Loucy (cell line): ENCODE results near the gene C15orf40.
"Not testable (repeated sequence)": the region's sequence is repeated elsewhere in the genome, so short reads cannot be mapped to it uniquely, and the experiment has no call there.

Source experiments
- H2AFZ ChIP-seq: fragments of 200-600 bp; sonication (generic); 2 replicates; pipeline ENCODE4 v1.6.0; 2016; ENCODE audit warnings: antibody characterized with exemption, mild to moderate bottlenecking, low read length, moderate library complexity
- H3F3A ChIP-seq: fragments of 200-600 bp; 2 replicates; pipeline ENCODE4 v1.6.0; 2016; ENCODE audit warnings: antibody characterized with exemption, low read depth, mild to moderate bottlenecking
- H3K27me3 ChIP-seq: fragments of 200-600 bp; sonication (generic); 2 replicates; pipeline ENCODE4 v1.6.1; 2014; ENCODE audit warnings: low read length, mild to moderate bottlenecking; ENCODE audit not compliant: insufficient read depth, poor library complexity, severe bottlenecking
- H3K36me3 ChIP-seq: fragments of 200-600 bp; sonication (generic); 2 replicates; pipeline ENCODE4 v1.6.1; 2016; ENCODE audit warnings: low read length; ENCODE audit not compliant: insufficient read depth
- H3K4me1 ChIP-seq: fragments of 200-600 bp; sonication (generic); 2 replicates; pipeline ENCODE4 v1.5.1; 2014; ENCODE audit warnings: low read length, mild to moderate bottlenecking; ENCODE audit not compliant: insufficient read depth, poor library complexity, severe bottlenecking
- H3K4me2 ChIP-seq: fragments of 200-600 bp; sonication (generic); 2 replicates; pipeline ENCODE4 v1.6.0; 2014; ENCODE audit warnings: antibody characterized with exemption, low read length, low read depth, mild to moderate bottlenecking; ENCODE audit not compliant: poor library complexity, severe bottlenecking
- H3K4me3 ChIP-seq: fragments of 200-600 bp; sonication (generic); 2 replicates; pipeline ENCODE4 v1.5.1; 2014; ENCODE audit warnings: low read length, mild to moderate bottlenecking, mixed read lengths; ENCODE audit not compliant: poor library complexity, severe bottlenecking
- H3K79me2 ChIP-seq: fragments of 200-600 bp; sonication (generic); 2 replicates; pipeline ENCODE4 v1.6.1; 2014; ENCODE audit warnings: low read length; ENCODE audit not compliant: insufficient read depth
- H3K9ac ChIP-seq: fragments of 200-600 bp; sonication (generic); 2 replicates; pipeline ENCODE4 v1.6.0; 2014; ENCODE audit warnings: mild to moderate bottlenecking, low read depth, low read length, moderate library complexity; ENCODE audit not compliant: poor library complexity, severe bottlenecking
- H3K9me2 ChIP-seq: fragments of 200-600 bp; sonication (generic); replicated peaks from 2 replicates; pipeline ENCODE4 v1.6.1; 2016; ENCODE audit warnings: low read depth, low read length, mixed read lengths
- H3K9me3 ChIP-seq: fragments of 200-600 bp; sonication (generic); 2 replicates; pipeline ENCODE4 v1.6.1; 2014; ENCODE audit warnings: mild to moderate bottlenecking, antibody characterized with exemption, low read length, low read depth; ENCODE audit not compliant: insufficient read depth
- H4K20me1 ChIP-seq: fragments of 200-600 bp; sonication (generic); 2 replicates; pipeline ENCODE4 v1.6.0; 2014; ENCODE audit warnings: antibody characterized with exemption, low read length, mild to moderate bottlenecking; ENCODE audit not compliant: insufficient read depth, poor library complexity, severe bottlenecking
- EZH2phosphoT487 ChIP-seq: fragments of 200-600 bp; IDR thresholded peaks from 2 replicates; pipeline ENCODE4 v1.6.1; 2018; ENCODE audit warnings: antibody characterized with exemption, mild to moderate bottlenecking, moderate library complexity, borderline replicate concordance
- TF ChIP-seq, protein P1 (sequence below): fragments of 200-600 bp; sonication (generic); conservative IDR thresholded peaks from 2 replicates; pipeline ENCODE4 v1.5.1; 2014; ENCODE audit warnings: mild to moderate bottlenecking, antibody characterized with exemption, low read length

Gene C15orf40

DNA sequence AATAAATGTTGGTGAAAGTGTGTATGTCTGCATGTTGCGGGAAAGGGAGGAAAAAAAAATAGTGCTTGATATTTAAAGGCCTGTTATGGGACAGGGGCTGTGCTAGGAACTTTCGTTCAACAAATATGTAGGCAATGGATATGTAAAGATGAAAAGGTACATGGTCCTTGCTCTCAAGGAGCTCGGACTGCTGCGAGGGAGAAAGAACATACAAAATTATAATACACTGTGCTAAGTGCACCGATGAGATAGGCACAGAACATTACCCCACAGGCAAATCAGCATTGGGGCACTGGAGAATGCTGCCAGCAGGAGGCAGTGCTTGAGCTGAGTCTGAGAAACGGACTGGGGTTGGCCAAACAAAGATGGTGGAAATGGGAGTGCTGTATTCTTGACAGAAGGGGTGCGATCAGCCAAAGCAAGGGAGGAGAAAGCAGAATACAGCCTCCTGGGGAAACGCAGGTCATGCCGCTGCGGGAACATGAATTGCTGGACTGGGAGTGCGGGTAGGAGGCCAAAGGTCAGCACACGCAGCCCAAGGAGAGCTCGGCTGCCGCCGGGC is 649 bp downstream of the C15orf40 start:
- peaks cover 38% of the 10 kb centered on the region for H3K4me1 ChIP-seq
- peak overlapping the region; percentile 75 for H3K4me3 ChIP-seq
- H3K9ac ChIP-seq, result peak overlapping the region; percentile 88
- H3K4me2 ChIP-seq, result peak overlapping the region; percentile 96
- peak overlapping the region; percentile 70 for H2AFZ ChIP-seq
- no peaks in the 10 kb centered on the region for H3K9me3 ChIP-seq
- TF ChIP-seq, protein P1, sequence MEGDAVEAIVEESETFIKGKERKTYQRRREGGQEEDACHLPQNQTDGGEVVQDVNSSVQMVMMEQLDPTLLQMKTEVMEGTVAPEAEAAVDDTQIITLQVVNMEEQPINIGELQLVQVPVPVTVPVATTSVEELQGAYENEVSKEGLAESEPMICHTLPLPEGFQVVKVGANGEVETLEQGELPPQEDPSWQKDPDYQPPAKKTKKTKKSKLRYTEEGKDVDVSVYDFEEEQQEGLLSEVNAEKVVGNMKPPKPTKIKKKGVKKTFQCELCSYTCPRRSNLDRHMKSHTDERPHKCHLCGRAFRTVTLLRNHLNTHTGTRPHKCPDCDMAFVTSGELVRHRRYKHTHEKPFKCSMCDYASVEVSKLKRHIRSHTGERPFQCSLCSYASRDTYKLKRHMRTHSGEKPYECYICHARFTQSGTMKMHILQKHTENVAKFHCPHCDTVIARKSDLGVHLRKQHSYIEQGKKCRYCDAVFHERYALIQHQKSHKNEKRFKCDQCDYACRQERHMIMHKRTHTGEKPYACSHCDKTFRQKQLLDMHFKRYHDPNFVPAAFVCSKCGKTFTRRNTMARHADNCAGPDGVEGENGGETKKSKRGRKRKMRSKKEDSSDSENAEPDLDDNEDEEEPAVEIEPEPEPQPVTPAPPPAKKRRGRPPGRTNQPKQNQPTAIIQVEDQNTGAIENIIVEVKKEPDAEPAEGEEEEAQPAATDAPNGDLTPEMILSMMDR, result peak; percentile 96
- no peak for TF ChIP-seq EZH2phosphoT487
- H3K36me3 ChIP-seq, result peaks cover 3% of the 10 kb centered on the region; the same call in 1 of the 2 replicates
- no peaks in the 10 kb centered on the region for H3F3A ChIP-seq
- H3K27me3 ChIP-seq, result no peaks in the 10 kb centered on the region
- H4K20me1 ChIP-seq, result peaks cover 16% of the 10 kb centered on the region
- peaks cover 43% of the 10 kb centered on the region for H3K79me2 ChIP-seq
- H3K9me2 ChIP-seq, result no peaks in the 10 kb centered on the region

DNA sequence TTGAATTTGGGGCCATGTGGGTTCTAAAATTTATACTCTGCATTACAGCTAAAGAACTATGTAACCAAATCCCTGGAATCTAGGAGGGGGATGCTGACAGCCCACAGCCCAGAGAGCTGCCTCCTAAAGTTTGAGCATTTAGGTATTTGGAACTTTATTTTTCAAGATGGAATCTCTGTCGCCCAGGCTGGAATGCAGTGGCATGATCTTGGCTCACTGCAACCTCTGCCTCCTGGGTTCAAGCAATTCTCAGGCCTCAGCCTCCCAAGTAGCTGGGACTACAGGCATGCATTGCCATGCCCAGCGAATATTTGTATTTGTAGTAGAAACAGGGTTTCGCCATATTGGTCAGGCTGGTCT is 10.8 kb downstream of the C15orf40 start:
- not testable (repeated sequence) for H3K79me2 ChIP-seq, H2AFZ ChIP-seq, H3K4me1 ChIP-seq, H3K4me3 ChIP-seq, H3K9me2 ChIP-seq, H3K36me3 ChIP-seq, H3K27me3 ChIP-seq, H3K4me2 ChIP-seq, H4K20me1 ChIP-seq, H3K9me3 ChIP-seq, H3F3A ChIP-seq
- peak overlapping the region; percentile 50 for H3K9ac ChIP-seq

DNA sequence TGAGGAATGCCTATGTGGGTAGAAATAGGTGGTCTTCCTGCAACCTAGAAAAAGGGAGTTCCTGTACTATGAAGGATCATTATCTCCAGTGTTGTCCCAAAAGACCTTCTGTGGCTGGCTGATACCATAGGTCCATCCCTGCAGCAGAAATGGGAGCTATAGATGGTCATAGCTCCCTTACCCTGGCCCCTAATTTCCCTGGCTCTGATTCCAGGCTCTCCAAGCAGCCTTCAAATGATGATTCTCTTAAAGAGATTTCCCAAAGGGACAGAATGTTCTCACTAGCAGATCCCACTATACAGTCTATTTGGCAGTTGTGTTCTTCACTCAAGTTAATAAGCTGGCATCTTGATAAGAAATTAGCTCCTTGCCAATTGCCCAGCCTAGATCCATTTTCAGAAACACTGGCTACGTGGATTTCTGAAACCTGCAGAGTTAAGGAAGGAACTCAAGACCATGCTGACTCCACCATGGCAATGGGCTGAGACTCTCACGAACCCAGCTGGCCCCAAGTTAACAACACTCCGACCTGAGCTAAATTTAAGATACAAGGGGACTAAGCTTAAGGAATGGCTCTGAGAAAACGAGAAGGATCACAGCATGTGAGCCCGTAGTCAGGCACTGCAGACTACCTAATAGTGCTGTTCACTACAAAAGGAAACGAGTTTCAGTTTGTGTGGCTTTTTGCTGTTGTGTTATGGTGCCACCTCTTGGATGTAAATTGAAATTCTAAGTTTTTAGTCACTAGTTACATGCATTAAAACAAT is 11.4 kb downstream of the C15orf40 start:
- Histone ChIP-seq H3K9me2 (no peaks in the 10 kb centered on the region), H3K9me3 (no peaks in the 10 kb centered on the region), H2AFZ (peak overlapping the region; percentile 80), H3K4me2 (peak overlapping the region; percentile 74), H3K4me3 (peak overlapping the region; percentile 70), H3K4me1 (peaks cover 3% of the 10 kb centered on the region), H3K27me3 (no peaks in the 10 kb centered on the region), H3K36me3 (no peaks in the 10 kb centered on the region), H4K20me1 (no peaks in the 10 kb centered on the region), H3K79me2 (no peaks in the 10 kb centered on the region), H3F3A (no peaks in the 10 kb centered on the region), H3K9ac (peak overlapping the region; percentile 50)
- TF ChIP-seq, protein P1, result peak; percentile 77
- no peak for TF ChIP-seq EZH2phosphoT487

DNA sequence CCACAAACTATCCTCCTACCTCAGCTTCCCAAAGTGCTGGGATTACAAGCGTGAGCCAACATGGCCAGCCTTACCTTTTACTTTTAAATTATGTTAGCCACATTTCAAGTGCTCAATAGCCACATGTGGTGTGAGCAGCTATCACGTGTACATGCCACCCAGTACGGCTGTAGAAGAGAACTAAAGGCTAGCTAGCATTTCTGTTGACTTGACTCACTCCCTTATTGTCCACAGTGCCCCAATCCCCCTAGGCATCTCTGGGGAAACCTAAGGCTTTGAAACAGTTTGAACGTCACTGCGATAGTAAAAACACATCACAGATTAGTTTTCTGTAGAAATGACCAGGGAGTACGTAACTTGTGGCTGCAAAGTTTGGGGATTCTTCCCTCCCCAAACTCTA is 12.0 kb downstream of the C15orf40 start:
- H3F3A ChIP-seq, result no peaks in the 10 kb centered on the region
- no peak overlapping the region for H3K9ac ChIP-seq
- H3K27me3 ChIP-seq, result no peaks in the 10 kb centered on the region
- H3K36me3 ChIP-seq, result no peaks in the 10 kb centered on the region
- H3K4me1 ChIP-seq, result peaks cover 3% of the 10 kb centered on the region
- no peaks in the 10 kb centered on the region for H3K79me2 ChIP-seq
- no peaks in the 10 kb centered on the region for H3K9me3 ChIP-seq
- no peaks in the 10 kb centered on the region for H4K20me1 ChIP-seq
- H3K9me2 ChIP-seq, result no peaks in the 10 kb centered on the region
- no peak for TF ChIP-seq EZH2phosphoT487
- TF ChIP-seq, protein P1, result no peak
- no peak overlapping the region for H2AFZ ChIP-seq
- no peak overlapping the region for H3K4me3 ChIP-seq
- H3K4me2 ChIP-seq, result no peak overlapping the region
